Astrocyte of the cerebellum (primary cell): ENCODE measurements around the gene PCDHGA3.
A peak's percentile ranks its signal among the peaks of the same experiment; 100 is the strongest.

Experiments used
- DNase-seq: peaks from one replicate; pipeline ENCODE4 v3.0.0-alpha.2; 2011; ENCODE audit warnings: low read depth
- H3K4me3 ChIP-seq: 2 replicates; pipeline ENCODE4 v1.5.1; 2011; ENCODE audit warnings: mild to moderate bottlenecking, low read depth, low read length, moderate library complexity
- in situ Hi-C: cut with HindIII; loops from 2 replicates; pipeline ENCODE4 v1.10.0; 2017; ENCODE audit warnings: low sequenced_read_pairs
- TF ChIP-seq, protein P1 (sequence below): IDR thresholded peaks from 2 replicates; pipeline ENCODE4 v1.5.1; 2012; ENCODE audit warnings: low read length, low read depth, moderate library complexity, mild to moderate bottlenecking; ENCODE audit errors: missing control alignments

PCDHGA3 gene

DNA sequence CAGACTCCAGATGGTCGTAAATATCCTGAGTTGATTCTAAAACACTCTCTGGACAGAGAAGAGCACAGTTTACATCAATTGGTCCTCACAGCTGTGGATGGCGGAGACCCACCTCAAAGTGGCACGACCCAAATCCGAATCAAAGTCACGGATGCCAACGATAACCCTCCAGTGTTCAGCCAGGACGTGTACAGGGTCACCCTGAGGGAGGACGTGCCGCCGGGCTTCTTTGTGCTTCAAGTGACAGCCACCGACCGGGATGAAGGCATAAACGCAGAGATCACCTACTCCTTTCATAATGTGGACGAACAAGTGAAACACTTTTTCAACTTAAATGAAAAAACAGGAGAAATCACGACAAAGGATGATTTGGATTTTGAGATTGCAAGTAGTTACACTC, 17.1 kb downstream of the PCDHGA3 start:
- TF ChIP-seq, protein P1, sequence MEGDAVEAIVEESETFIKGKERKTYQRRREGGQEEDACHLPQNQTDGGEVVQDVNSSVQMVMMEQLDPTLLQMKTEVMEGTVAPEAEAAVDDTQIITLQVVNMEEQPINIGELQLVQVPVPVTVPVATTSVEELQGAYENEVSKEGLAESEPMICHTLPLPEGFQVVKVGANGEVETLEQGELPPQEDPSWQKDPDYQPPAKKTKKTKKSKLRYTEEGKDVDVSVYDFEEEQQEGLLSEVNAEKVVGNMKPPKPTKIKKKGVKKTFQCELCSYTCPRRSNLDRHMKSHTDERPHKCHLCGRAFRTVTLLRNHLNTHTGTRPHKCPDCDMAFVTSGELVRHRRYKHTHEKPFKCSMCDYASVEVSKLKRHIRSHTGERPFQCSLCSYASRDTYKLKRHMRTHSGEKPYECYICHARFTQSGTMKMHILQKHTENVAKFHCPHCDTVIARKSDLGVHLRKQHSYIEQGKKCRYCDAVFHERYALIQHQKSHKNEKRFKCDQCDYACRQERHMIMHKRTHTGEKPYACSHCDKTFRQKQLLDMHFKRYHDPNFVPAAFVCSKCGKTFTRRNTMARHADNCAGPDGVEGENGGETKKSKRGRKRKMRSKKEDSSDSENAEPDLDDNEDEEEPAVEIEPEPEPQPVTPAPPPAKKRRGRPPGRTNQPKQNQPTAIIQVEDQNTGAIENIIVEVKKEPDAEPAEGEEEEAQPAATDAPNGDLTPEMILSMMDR, result no peak
- DNase-seq, result no peak
- H3K4me3 ChIP-seq, result no peak overlapping the region
- in situ Hi-C loops, result no loop called here

DNA sequence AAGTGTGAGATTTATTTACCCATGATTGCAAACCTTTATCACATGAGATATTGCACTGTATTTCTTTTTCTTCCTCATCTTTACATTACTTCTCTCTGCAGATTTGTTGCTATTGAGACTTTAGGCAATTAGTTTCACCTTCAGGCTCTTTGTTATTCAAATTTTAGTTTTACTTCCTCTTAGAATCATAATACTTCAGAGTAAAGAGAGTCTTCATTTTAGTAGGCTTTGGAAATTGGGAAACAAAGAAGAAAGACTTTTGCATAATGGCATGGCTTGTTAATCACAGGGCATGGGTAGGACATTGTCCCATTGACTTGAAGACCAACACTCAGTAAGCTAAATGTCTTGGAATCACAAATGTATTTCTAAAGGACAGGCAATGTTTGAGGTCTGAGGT, 19.1 kb downstream of the PCDHGA3 start:
- DNase-seq, result no peak
- TF ChIP-seq, protein P1, result no peak
- in situ Hi-C loops, result no loop called here
- no peak overlapping the region for H3K4me3 ChIP-seq

DNA sequence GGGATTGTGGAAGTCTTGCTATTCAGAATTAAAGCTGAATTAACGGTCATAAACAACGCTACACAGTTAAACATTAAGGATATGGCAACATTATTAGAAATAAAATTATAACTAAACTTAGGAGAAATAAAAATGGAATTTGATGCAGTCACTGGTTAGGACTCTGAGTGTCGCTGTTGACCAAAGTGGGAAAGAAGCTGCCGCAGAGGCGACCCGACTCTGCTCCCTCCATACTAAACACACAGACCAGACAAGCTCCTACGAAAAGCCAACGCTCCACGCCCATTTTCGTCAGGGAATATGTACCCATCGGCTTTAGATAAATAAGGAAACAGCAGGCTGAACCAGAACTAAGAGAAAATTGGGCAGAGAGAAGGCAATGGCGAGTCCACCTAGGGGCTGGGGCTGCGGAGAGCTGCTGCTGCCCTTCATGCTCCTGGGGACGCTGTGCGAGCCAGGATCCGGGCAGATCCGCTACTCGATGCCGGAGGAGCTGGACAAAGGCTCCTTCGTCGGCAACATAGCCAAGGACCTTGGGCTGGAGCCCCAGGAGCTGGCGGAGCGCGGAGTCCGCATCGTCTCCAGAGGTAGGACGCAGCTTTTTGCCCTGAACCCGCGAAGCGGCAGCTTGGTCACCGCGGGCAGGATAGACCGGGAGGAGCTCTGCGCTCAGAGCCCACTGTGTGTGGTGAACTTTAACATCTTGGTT, 20.5 kb downstream of the PCDHGA3 start, which contains the start of gene PCDHGA5:
TSS of gene PCDHGA5 (plus strand) at position 211 of the 709 bp plus-strand sequence. CDS start at position 380, 169 bp downstream.
- H3K4me3 ChIP-seq, result peak within 1 kb of the TSS; percentile 20

DNA sequence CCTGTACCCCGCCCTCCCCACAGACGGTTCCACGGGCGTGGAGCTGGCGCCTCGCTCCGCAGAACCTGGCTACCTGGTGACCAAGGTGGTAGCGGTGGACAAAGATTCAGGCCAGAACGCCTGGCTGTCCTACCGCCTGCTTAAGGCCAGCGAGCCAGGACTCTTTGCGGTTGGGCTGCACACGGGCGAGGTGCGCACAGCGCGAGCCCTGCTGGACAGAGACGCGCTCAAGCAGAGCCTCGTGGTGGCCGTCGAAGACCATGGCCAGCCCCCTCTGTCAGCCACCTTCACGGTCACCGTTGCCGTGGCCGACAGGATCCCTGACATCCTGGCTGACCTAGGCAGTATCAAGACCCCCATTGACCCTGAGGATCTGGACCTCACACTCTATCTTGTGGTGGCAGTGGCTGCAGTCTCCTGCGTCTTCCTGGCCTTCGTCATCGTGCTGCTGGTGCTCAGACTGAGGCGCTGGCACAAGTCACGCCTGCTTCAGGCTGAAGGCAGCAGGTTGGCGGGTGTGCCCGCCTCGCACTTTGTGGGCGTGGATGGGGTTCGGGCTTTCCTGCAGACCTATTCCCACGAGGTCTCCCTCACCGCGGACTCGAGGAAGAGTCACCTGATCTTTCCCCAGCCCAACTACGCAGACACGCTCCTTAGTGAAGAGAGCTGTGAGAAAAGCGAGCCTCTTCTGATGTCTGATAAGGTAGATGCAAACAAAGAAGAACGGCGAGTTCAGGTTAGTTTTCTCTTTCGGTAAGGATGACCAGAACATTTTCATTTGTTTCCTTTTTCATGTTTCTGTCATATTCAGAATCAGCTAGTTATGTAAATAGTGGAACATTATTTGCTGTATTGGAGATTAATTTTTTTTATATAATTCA, 22.6 kb downstream of the PCDHGA3 start:
- H3K4me3 ChIP-seq, result no peak overlapping the region
- TF ChIP-seq, protein P1, result no peak
- DNase-seq, result no peak
- in situ Hi-C loops, result no loop called here

More for the DNA sequence above, 20.5 kb downstream of the PCDHGA3 start, which contains the start of gene PCDHGA5:
- TF ChIP-seq, protein P1, result peak; percentile 12
- in situ Hi-C loops, result no loop called here
- DNase-seq, result no peak

DNA sequence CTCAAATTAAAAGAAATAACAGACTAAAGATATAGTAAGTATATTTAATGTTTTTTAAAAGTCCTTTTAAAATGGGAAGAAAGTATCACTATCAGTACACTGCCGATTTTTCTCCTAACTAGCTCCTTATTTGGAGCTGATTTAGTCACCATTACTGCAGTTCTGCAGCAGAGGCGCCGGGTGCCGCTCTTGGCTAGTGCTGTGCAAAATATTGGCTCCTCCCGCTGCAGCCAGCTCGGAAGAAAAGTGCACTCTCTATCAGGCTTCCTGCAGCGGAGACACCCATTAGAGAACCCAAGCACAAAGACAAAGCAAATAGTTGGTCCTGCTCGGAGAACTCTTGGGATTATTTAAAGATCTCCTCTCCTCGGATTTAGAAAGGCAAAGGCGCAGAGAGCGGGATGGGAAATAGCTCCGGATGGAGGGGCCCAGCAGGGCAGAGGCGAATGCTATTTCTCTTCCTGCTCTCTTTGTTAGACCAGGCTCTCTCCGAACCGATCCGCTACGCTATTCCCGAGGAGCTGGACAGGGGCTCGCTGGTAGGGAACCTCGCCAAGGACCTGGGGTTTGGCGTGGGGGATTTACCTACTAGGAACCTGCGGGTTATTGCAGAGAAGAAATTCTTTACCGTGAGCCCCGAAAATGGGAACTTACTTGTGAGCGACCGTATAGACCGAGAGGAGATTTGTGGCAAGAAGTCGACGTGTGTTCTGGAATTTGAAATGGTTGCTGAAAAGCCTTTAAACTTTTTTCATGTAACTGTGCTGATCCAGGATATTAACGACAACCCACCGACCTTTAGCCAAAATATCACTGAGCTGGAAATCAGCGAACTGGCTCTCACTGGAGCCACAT, 26.6 kb downstream of the PCDHGA3 start, which contains the start of gene PCDHGB3:
TSS of gene PCDHGB3 (plus strand) at position 249 of the 855 bp plus-strand sequence. CDS start at position 402, 153 bp downstream.
- in situ Hi-C loops, result no loop called here
- no peak for DNase-seq

More for the DNA sequence above, 26.6 kb downstream of the PCDHGA3 start, which contains the start of gene PCDHGB3:
- peak within 1 kb of the TSS; percentile 23 for H3K4me3 ChIP-seq
- TF ChIP-seq, protein P1, result peak; percentile 36
